Measurements from ENCODE around the gene ME3.
A peak's percentile ranks its signal among the peaks of the same experiment; 100 is the strongest.

- peak; percentile 13 for TF ChIP-seq YY1 (IDR thresholded peaks at IDR 0.05)
- no peak for TF ChIP-seq CTCF (IDR thresholded peaks at IDR 0.05; ENCODE audit: low read depth, low read length, missing input control)
- no peak for TF ChIP-seq RAD21 (IDR thresholded peaks at IDR 0.05)
- no peak for TF ChIP-seq RXRA (IDR thresholded peaks at IDR 0.05)
Measured at GRCh38 chr11:86672007-86672621, at the start of gene ME3.

Data from liver (tissue), 3 donors.